ENCODE results near the gene BICD1.

The BICD1 gene

DNA sequence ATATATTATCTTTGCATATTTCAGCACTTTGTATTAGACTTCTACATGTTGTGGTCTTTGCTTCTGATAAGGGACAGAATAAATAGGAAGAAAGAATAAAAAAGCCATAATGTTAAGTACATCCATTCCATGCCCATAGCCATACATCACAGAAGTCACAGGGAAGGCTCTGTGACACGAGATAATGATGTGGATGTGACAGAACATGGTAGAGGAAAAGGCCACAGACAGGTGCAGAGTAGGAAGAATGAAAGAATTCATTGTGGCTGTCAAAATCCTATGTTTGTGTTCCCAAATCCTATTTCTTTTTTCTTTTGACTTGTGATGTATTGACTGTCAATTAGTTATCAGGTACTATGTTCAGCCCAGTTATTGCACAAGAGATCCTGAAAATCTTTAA lies 38.4 kb downstream of the BICD1 start:
- TF ChIP-seq GATA1 (IDR thresholded peaks at IDR 0.05; ENCODE audit: low read depth, low read length) (no peak), POLR2A (IDR thresholded peaks at IDR 0.05; ENCODE audit: low read length) (no peak)
- DNase-seq = no peak

DNA sequence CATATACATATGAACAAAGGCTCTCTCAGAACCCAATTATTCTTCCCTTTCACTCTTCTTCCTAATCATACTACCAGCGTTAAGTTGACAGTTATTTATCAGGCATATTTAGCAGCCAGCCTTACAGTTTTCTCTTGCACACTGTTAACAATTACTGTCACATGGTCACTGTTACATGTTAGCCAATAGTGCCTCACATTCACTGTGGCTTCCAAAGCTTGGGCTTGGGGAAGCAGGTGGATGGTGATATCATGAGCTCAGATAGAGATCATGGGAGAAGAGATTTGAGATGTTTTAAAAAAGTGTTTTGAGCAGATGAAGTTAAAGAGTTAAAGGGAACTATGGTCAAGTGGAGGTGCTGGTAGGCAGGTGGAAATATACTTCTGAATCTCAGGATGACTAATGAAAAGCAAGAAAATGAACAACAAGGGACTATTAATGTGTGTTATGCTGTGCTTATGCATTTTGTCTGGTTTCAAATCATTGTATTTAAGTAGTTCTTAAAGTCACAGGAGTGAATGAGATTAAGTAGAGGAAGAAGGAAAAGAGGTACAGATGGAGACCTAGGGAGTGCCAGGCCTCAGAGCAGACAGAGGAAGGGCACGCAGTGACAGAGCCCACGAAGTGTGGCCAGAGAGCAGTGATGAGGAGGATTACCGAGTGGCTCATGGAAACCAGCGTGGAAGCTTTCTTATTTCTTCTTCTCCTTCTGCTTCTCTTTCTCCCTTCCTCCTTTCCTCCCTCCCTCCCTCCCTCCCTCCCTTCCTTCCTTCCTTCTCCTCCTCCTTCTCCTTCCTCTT lies 39.6 kb downstream of the BICD1 start:
- DNase-seq = no peak
- TF ChIP-seq GATA1 (IDR thresholded peaks at IDR 0.05; ENCODE audit: low read depth, low read length) (no peak), POLR2A (IDR thresholded peaks at IDR 0.05; ENCODE audit: low read length) (no peak)

DNA sequence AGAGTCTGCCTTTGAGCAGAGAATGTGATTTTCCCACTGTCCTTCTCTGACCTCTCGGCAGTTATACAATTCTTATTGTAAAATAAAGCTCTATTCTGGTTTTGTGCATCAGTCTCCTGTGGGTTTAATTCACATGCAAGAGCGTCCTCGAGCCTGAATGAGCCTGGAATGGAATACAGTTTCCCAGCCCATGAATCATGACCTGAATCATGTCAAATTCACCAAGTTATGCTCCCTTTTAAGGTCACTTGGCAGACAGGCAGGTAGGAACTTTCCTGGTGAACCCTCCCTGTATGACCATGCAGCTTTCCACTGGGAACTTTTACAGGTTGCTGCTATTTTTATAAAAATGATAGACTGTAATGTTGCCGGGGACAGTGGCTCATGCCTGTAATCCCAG lies 41.7 kb downstream of the BICD1 start:
- no peak for TF ChIP-seq POLR2A (IDR thresholded peaks at IDR 0.05; ENCODE audit: low read length)
- no peak for TF ChIP-seq GATA1 (IDR thresholded peaks at IDR 0.05; ENCODE audit: low read depth, low read length)
- no peak for DNase-seq

DNA sequence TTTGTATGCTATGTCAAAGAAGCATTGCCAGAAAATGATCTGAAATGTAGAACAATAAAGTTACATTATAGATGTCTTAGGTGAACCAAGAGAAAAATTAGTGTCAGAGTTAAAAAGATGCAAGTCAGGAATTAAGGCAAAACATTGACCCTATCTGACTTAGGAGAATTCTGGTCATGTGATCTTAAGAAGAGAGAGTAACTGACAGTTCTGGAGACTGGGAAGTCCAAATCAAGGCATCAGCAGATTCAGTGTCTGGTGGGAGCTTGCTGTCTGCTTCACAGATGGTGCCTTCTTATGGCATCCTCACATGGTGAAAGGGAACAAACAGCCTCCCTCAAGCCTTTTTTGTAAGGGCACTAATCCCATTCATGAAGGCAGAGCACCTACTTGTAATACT lies 42.8 kb downstream of the BICD1 start:
- no peak for TF ChIP-seq POLR2A (IDR thresholded peaks at IDR 0.05; ENCODE audit: low read length)
- TF ChIP-seq GATA1 (IDR thresholded peaks at IDR 0.05; ENCODE audit: low read depth, low read length) = no peak
- DNase-seq = no peak

DNA sequence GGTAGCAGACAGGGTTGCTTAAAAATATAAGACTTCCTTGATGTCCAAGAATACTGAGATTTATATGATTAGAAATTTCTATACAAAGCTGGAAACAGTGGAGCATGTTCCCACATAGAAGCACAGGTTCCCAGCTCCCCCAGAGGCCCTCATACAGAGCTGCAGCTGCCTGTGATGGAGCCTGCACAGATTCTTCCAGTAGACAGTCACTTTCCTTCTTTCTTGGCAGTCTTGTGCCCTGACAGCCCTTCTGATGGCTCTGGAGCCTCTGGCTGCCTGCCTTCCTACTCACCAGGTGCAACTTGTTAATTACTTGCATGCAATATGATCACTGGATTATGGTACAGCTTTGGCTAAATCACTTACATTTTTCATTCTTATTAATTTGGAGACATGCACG lies 44.4 kb downstream of the BICD1 start:
- TF ChIP-seq GATA1 (IDR thresholded peaks at IDR 0.05; ENCODE audit: low read depth, low read length) (no peak), POLR2A (IDR thresholded peaks at IDR 0.05; ENCODE audit: low read length) (no peak)
- no peak for DNase-seq

DNA sequence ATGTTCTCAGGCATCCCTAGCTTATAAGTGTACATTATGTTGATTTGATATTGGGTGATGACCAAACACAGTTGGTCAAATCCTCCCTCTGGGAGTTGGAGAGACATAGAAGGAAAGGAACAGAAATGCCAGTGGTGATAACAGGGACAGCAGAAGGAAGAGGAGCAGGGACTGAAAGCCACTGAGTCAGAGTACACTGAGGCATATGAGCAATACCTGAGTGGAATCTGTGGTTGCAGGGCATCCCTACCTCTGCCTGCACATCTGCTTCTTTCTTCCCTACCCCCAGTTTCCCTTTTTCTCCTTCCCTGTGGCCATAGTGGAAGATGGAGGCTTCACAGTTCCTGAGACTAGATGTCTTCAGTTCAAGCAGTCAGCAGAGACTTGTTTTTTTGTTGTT lies 44.9 kb downstream of the BICD1 start:
- DNase-seq = no peak

DNA sequence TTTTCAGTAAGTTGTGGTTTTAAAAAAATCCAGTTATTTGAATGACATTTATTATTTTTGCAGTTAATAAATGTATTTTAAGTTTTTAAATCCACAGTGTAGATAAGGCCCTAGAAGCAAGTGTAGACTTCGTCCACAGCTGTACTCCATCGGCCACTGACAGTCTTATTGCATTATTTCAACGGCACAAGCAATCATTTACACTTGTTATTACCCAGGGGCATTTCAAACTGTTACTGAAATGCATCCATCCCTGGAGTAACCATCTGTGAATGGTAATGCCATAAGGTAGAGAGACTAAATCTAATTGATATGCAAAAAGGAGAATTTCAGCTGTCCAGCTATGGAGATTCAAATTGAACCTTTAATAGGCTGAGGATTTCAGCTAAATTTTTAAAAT lies 48.4 kb downstream of the BICD1 start:
- no peak for DNase-seq
- TF ChIP-seq GATA1 (IDR thresholded peaks at IDR 0.05; ENCODE audit: low read depth, low read length) (no peak), POLR2A (IDR thresholded peaks at IDR 0.05; ENCODE audit: low read length) (no peak)

More for the DNA sequence above, 44.9 kb downstream of the BICD1 start:
- no peak for TF ChIP-seq GATA1 (IDR thresholded peaks at IDR 0.05; ENCODE audit: low read depth, low read length)
- TF ChIP-seq POLR2A (IDR thresholded peaks at IDR 0.05; ENCODE audit: low read length) = no peak

DNA sequence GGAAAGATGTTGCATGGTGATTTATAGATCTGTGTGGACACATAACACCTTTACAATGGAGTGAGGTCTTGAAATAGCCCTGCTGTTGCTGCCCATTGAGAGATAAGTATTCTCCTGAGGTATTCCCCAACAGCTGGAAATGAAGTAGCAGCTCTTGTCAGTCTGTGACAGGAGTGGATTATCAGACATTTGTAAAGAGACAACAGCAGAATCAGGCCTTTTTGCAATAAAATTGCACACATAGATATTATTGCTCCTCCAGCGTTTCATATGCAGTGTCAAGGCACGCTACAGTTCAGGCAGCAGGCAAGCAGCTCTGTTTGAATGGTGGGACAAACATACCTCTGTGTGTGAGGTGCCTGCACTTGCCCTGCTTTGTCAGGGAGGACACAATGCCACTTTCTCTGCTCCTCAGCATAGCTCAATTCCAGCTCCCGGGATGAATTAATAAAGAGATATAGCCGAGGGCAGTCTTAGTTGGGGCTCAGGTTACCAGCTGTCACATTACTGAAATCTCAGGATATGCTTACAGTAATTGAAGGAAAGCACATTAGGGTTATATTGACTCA lies 49.4 kb downstream of the BICD1 start:
- TF ChIP-seq POLR2A (IDR thresholded peaks at IDR 0.05; ENCODE audit: low read length) (no peak), GATA1 (IDR thresholded peaks at IDR 0.05; ENCODE audit: low read depth, low read length) (no peak)
- no peak for DNase-seq

DNA sequence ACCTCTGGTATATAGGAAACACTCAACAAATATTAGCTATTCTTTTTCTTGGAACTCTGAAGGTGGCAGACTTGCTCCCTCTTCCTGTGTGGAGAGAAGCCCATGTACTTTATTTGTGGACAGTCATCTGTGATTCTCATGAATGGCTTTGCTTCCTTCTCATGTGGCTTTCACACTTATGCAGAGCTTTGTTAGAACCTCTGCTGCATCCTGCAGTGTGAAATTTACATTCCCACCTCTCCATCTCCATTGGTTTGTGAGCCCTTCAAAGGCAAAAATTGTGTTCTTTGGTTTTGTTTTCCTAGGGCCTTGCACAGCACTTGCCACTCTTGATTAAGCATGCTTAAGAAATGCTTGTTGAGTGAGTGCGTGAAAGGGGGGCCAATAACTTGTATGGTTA lies 51.9 kb downstream of the BICD1 start:
- TF ChIP-seq GATA1 (IDR thresholded peaks at IDR 0.05; ENCODE audit: low read depth, low read length) (no peak), POLR2A (IDR thresholded peaks at IDR 0.05; ENCODE audit: low read length) (no peak)

DNA sequence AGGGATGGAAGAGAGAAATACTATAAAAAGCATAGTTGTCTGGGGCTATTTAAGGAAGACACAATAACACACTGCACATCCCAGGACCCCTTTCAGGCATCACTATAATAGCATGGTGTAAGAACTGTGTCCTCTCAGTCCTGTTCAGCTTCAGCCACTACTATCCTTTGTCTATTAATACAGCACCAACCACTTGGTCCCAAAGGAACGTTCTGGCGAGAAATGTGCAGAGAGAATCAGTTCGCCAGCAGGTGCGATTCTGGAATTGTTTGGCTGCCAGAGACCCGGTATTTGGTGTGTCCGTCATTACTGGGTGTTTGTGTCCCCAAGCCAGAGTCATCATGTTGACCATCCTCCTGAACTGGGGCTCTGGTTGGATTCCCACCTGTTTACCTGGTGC lies 52.7 kb downstream of the BICD1 start:
- TF ChIP-seq GATA1 (IDR thresholded peaks at IDR 0.05; ENCODE audit: low read depth, low read length) (no peak), POLR2A (IDR thresholded peaks at IDR 0.05; ENCODE audit: low read length) (no peak)
- DNase-seq = no peak

More for the DNA sequence above, 51.9 kb downstream of the BICD1 start:
- DNase-seq = no peak

DNA sequence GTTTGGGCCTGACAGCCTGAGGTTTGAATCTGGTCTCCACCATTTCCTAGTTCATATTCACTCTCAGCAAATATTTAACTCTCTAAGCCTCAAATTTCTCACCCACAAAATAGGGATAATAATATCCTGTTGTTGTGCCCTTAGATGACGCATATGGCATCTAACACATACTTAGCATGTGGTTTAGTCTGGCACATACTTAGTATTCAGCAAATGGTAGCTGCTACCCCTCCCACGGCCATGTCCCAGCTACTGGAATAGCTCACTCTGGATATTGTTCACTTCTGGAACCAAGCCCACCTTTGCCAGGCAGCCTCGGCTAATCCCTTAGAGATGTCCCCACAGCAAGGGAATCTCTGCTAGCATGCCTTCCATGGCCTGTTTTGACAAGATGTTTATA lies 53.3 kb downstream of the BICD1 start:
- DNase-seq = no peak

DNA sequence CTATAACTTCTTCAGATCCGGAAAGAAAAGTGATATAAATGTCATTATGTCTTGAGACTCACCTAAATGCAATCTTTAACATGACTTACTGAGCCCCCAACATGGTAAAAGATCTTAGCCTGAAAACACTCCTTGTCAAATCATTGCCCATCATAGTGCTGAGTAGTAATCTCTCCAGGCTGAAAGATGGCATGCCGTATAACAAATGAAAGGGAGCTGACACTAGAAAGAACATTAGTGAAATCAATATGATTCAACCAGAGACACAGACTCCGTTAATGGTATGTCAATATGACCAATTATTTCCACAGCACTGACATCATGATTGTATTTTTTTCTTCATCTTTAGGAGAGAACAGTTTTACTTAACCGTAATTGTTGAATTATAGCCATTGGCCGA lies 54.4 kb downstream of the BICD1 start:
- TF ChIP-seq POLR2A (IDR thresholded peaks at IDR 0.05; ENCODE audit: low read length) = no peak
- no peak for TF ChIP-seq GATA1 (IDR thresholded peaks at IDR 0.05; ENCODE audit: low read depth, low read length)
- no peak for DNase-seq

More for the DNA sequence above, 53.3 kb downstream of the BICD1 start:
- no peak for TF ChIP-seq GATA1 (IDR thresholded peaks at IDR 0.05; ENCODE audit: low read depth, low read length)
- TF ChIP-seq POLR2A (IDR thresholded peaks at IDR 0.05; ENCODE audit: low read length) = no peak

DNA sequence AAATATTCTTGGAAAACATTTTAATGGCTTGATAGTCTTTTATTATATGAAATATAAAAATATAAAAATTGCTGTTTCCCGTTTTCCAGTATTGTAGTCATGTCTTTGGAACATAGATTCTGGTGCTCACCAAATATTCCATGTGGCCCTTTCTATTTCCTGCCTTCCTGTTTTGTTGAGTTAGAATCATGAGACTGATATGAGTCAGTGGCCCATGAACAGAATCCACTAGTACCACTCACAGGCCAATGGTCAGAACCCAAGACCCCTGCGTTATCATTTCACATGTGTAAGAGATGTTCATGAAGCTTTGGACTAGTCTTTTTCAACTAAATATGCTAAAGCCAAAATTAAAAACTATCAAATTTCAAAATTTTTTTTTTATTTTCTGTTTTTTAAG lies 56.9 kb downstream of the BICD1 start:
- no peak for TF ChIP-seq POLR2A (IDR thresholded peaks at IDR 0.05; ENCODE audit: low read length)
- TF ChIP-seq GATA1 (IDR thresholded peaks at IDR 0.05; ENCODE audit: low read depth, low read length) = no peak
- DNase-seq = no peak

DNA sequence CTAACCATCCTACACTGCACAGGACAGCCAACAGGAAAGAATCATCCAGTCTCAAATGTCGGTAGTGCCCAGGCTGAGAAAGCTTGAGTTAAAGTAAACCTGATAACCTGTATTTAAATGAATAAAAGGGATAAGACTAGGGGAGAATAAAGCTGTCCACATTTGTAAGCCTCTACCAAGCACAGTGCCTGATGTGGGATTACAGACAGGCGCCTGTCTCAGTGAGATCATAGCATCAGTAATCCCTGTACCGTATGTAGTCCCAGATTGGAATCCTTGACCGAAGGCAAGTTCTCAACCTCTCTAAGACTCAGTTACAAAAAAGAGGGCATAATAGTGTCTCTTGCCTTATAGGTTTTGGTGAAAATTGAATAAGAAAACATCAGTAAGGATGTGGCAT lies 59.9 kb downstream of the BICD1 start:
- TF ChIP-seq GATA1 (IDR thresholded peaks at IDR 0.05; ENCODE audit: low read depth, low read length) (no peak), POLR2A (IDR thresholded peaks at IDR 0.05; ENCODE audit: low read length) (no peak)
- DNase-seq = no peak

DNA sequence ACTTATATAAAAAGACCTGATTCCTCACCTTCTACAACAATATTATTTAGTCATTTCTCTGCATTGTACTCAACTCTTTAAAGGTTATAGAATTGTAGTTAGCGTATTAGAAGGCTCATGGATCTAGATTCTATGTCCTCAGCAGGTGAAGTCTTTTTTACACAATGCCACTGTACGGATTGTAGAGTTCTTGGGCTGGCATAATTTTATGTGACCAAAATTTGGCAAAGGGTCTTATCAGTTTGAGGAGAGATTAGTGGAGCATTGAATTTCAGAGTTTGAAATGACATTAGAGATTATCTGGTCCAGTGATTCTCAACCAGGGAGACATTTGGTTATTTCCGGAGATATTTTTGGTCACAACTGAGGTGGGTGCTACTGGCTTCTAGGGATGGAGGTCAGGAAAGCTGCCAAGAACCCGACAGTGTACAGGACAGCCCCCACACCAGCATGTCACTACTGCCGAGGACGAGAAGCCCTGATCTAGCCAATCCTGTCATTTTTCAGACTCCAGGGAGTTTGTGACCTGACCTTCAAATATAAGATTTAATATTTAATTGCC lies 63.9 kb downstream of the BICD1 start:
- TF ChIP-seq GATA1 (IDR thresholded peaks at IDR 0.05; ENCODE audit: low read depth, low read length) (no peak), POLR2A (IDR thresholded peaks at IDR 0.05; ENCODE audit: low read length) (no peak)

More for the DNA sequence above, 63.9 kb downstream of the BICD1 start:
- no peak for DNase-seq

Data from erythroblast (primary cell).